HepG2 (cell line): ENCODE data around the gene PDE3B. TPM values are rescaled to one million over a fixed set of nuclear protein-coding genes. Genes with fewer than 3 reads are reported as not detected.

Experiments used
- ATAC-seq: fragments of 200-7000 bp; cut with Tn5 transposase; 3 replicates; pipeline ENCODE4 v1.9.1; 2020; ENCODE audit warnings: mild to moderate bottlenecking, moderate library complexity
- BruUV-seq: library from RNA; stranded (reverse); fragments of 400-500 nt; replicated peaks from 2 replicates; lab custom pipeline; 2021; lab: Mats Ljungman, UMichigan
- CTCF ChIA-PET: fragments of 300-600 bp; formaldehyde crosslinking; extraction: SDS; loops from one replicate; lab custom pipeline; 2021; ENCODE audit warnings: low total read pairs, inconsistent platforms, low intra/inter-chr PET ratio; lab: Yijun Ruan, JAX
- POLR2A ChIA-PET: fragments of 350-600 bp; sonication (Branson Sonifier 250); formaldehyde crosslinking; loops from one replicate; lab custom pipeline; 2020; ENCODE audit warnings: antibody characterized with exemption, inconsistent platforms; lab: Yijun Ruan, JAX
- DNase-seq: peaks from one replicate; pipeline ENCODE4 v3.0.0-alpha.2; 2015; ENCODE audit warnings: low spot score
- FAIRE-seq: peaks from 3 replicates; lab custom pipeline; 2011; peaks lifted over from hg19 to GRCh38; lab: Jason Lieb, UNC
- H2AFZ ChIP-seq: one replicate; pipeline ENCODE4 v1.6.1; 2011; ENCODE audit warnings: low read length, inconsistent platforms
- H3K27ac ChIP-seq: fragments of 300-600 bp; 3 replicates; pipeline ENCODE4 v1.8.0; 2011; ENCODE audit warnings: mixed run types, mild to moderate bottlenecking, mixed read lengths, low read length, inconsistent platforms; ENCODE audit not compliant: insufficient read depth; ENCODE audit errors: extremely low read length
- H3K27me3 ChIP-seq, 2 experiments: fragments of 200-600 bp in 1 of 2; 2 replicates in 1 of 2; 3 replicates in 1 of 2; pipeline versions ENCODE4 v1.6.0 to v1.8.0; 2011; ENCODE audit warnings: low read length in 2 of 2, mild to moderate bottlenecking in 2 of 2, moderate library complexity in 2 of 2, inconsistent platforms in 1 of 2; ENCODE audit not compliant: insufficient read depth in 2 of 2, control insufficient read depth in 1 of 2
- H3K36me3 ChIP-seq, 2 experiments: fragments of 200-600 bp in 1 of 2; replicated peaks in 1 of 2; 2 replicates in 1 of 2; 3 replicates in 1 of 2; pipeline versions ENCODE4 v1.5.1 to v1.8.0; 2011; ENCODE audit warnings: low read length in 2 of 2, inconsistent platforms in 1 of 2; ENCODE audit not compliant: insufficient read depth in 2 of 2, control insufficient read depth in 1 of 2
- H3K4me1 ChIP-seq: 2 replicates; pipeline ENCODE4 v1.5.1; 2012; ENCODE audit warnings: low read length, inconsistent platforms; ENCODE audit not compliant: insufficient read depth
- H3K4me2 ChIP-seq: 2 replicates; pipeline ENCODE4 v1.6.0; 2011; ENCODE audit warnings: low read depth, low read length, inconsistent platforms
- H3K4me3 ChIP-seq, 3 experiments: fragments of 200-600 bp in 1 of 3; sonication (generic), shearing (Covaris generic) in 1 of 3; replicated peaks in 1 of 3; 2 replicates each; pipeline ENCODE4 v1.5.1; 2011 to 2016; ENCODE audit warnings: low read length in 3 of 3, inconsistent platforms in 2 of 3, low read depth in 2 of 3, mild to moderate bottlenecking in 2 of 3, control low read depth in 1 of 3, mixed read lengths in 1 of 3; ENCODE audit not compliant: insufficient read depth in 1 of 3
- H3K79me2 ChIP-seq: one replicate; pipeline ENCODE4 v1.6.1; 2011; ENCODE audit warnings: low read length, inconsistent platforms; ENCODE audit not compliant: insufficient read depth
- H3K9ac ChIP-seq: 2 replicates; pipeline ENCODE4 v1.6.0; 2011; ENCODE audit warnings: mild to moderate bottlenecking, low read depth, low read length, inconsistent platforms; ENCODE audit not compliant: insufficient read depth
- H3K9me3 ChIP-seq: 2 replicates; pipeline ENCODE4 v1.5.1; 2012; ENCODE audit warnings: mild to moderate bottlenecking, low read length
- H4K20me1 ChIP-seq: 2 replicates; pipeline ENCODE4 v1.6.0; 2011; ENCODE audit warnings: inconsistent platforms, mild to moderate bottlenecking, low read length, moderate library complexity; ENCODE audit not compliant: insufficient read depth
- BHLHE40 ChIP-seq: IDR thresholded peaks from 2 replicates; pipeline ENCODE4 v1.6.1; 2011; ENCODE audit warnings: low read length, improper control_type of control experiment
- CHD4 ChIP-seq: fragments of 200-600 bp; sonication (generic); IDR thresholded peaks from 2 replicates; pipeline ENCODE4 v1.7.0; 2017; ENCODE audit warnings: mild to moderate bottlenecking, low read length, borderline replicate concordance
- IKZF5 ChIP-seq: IDR thresholded peaks from 2 replicates; pipeline ENCODE4 v1.6.1; 2018; ENCODE audit warnings: missing genetic modification reagents, mild to moderate bottlenecking, missing compliant biosample characterization
- JUNB ChIP-seq: sonication (generic); formaldehyde crosslinking; IDR thresholded peaks from 2 replicates; pipeline ENCODE4 v1.8.0; 2022; ENCODE audit warnings: missing genetic modification reagents, mild to moderate bottlenecking, borderline replicate concordance
- KLF6 ChIP-seq: IDR thresholded peaks from 2 replicates; pipeline ENCODE4 v1.8.0; 2016; ENCODE audit warnings: missing biosample characterization, missing genetic modification reagents
- NFYB ChIP-seq: sonication (generic); formaldehyde crosslinking; IDR thresholded peaks from 2 replicates; pipeline ENCODE4 v1.4.0; 2020; ENCODE audit warnings: missing genetic modification reagents
- SIN3A ChIP-seq: IDR thresholded peaks from 2 replicates; pipeline ENCODE4 v1.6.1; 2011; ENCODE audit warnings: low read depth, mild to moderate bottlenecking, control low read depth, low read length, borderline replicate concordance
- ZBTB4 ChIP-seq: sonication (generic); formaldehyde crosslinking; IDR thresholded peaks from 2 replicates; pipeline ENCODE4 v1.4.0; 2020; ENCODE audit warnings: missing genetic modification reagents, mild to moderate bottlenecking, borderline replicate concordance
- ZFP1 ChIP-seq: IDR thresholded peaks from 2 replicates; pipeline ENCODE4 v1.6.1; 2016
- ZNF597 ChIP-seq: sonication (generic); formaldehyde crosslinking; IDR thresholded peaks from 2 replicates; pipeline ENCODE4 v1.5.0; 2020; ENCODE audit warnings: missing genetic modification reagents
- ZNF879 ChIP-seq: sonication (generic); formaldehyde crosslinking; IDR thresholded peaks from 2 replicates; pipeline ENCODE4 v1.8.1; 2023; ENCODE audit warnings: missing genetic modification reagents
- WGBS: methylation state at CpG from one replicate; pipeline ENCODE4 v1.1.6; 2017; ENCODE audit warnings: low lambda C conversion rate; 5-methylcytosine and 5-hydroxymethylcytosine counted together
- in situ Hi-C: cut with HindIII; loops from 2 replicates; pipeline ENCODE4 v1.10.0; 2017; ENCODE audit warnings: low pct_unique_long_range_greater_than_20kb; ENCODE audit not compliant: extremely low pct_ligation_motif_present
- intact Hi-C: fragments of 100-400 bp; cut with micrococcal nuclease; formaldehyde crosslinking; loops from one replicate; pipeline ENCODE4 v1.10.0; 2022; ENCODE audit not compliant: unreplicated experiment
- polyA plus RNA-seq, 8 experiments: library from polyadenylated mRNA; depleted of rRNA in 3 of 8; stranded (reverse) in 7 of 8; unstranded in 1 of 8; fragments of >200 nt; fragmentation: Illumina TruSeq in 4 of 8; extraction: Trizol in 4 of 8; gene quantifications; 2 replicates each; pipeline versions ENCODE4 v1.2.1 to v1.2.3, GENCODE V29; 2011 to 2016; ENCODE audit warnings: low read depth in 4 of 8, missing spikeins in 1 of 8, mixed read lengths in 1 of 8; ENCODE audit not compliant: insufficient read depth in 1 of 8
- total RNA-seq, 5 experiments: library from RNA; depleted of rRNA; stranded (reverse); fragments of >200 nt; fragmentation: Illumina TruSeq; extraction: Trizol; gene quantifications; 2 replicates each; pipeline ENCODE4 v1.2.3, GENCODE V29; 2016; ENCODE audit warnings: low read depth in 1 of 5
- TF ChIP-seq, protein P1 (sequence below): sonication (generic); formaldehyde crosslinking; IDR thresholded peaks from 2 replicates; pipeline ENCODE4 v1.5.0; 2020; ENCODE audit warnings: mild to moderate bottlenecking, missing genetic modification reagents, moderate library complexity
- TF ChIP-seq, protein P2 (sequence below): sonication (generic); formaldehyde crosslinking; conservative IDR thresholded peaks from 2 replicates; pipeline ENCODE4 v1.5.0; 2020; ENCODE audit warnings: missing genetic modification reagents

Gene PDE3B
- total and polyA plus RNA-seq, 2 of the 13 experiments (the other 11 are each of a cell fraction or from before 2014, with no cell fraction given), result 14.1 to 26.5 TPM

- TF ChIP-seq, protein P1, sequence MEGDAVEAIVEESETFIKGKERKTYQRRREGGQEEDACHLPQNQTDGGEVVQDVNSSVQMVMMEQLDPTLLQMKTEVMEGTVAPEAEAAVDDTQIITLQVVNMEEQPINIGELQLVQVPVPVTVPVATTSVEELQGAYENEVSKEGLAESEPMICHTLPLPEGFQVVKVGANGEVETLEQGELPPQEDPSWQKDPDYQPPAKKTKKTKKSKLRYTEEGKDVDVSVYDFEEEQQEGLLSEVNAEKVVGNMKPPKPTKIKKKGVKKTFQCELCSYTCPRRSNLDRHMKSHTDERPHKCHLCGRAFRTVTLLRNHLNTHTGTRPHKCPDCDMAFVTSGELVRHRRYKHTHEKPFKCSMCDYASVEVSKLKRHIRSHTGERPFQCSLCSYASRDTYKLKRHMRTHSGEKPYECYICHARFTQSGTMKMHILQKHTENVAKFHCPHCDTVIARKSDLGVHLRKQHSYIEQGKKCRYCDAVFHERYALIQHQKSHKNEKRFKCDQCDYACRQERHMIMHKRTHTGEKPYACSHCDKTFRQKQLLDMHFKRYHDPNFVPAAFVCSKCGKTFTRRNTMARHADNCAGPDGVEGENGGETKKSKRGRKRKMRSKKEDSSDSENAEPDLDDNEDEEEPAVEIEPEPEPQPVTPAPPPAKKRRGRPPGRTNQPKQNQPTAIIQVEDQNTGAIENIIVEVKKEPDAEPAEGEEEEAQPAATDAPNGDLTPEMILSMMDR (CRISPR knock-in tag), result peak; percentile 49
- TF ChIP-seq ZNF879 (no peak), IKZF5 (CRISPR knock-in tag) (no peak)
These were observed 261.1 kb downstream of the PDE3B start (continued) for GRCh38 chr11:14904745-14905103.

- POLR2A ChIA-PET, result no interaction called here
- CTCF ChIA-PET, result no interaction called here
- ATAC-seq, result no peak
- no TSS peak for BruUV-seq
- Histone ChIP-seq H3K9ac (no peak overlapping the region), H4K20me1 (no peaks in the 10 kb centered on the region), H3K36me3 (no peaks in the 10 kb centered on the region), H3K27ac (no peak overlapping the region), H3K9me3 (no peaks in the 10 kb centered on the region), H3K4me1 (peaks cover 23% of the 10 kb centered on the region), H2AFZ (no peak overlapping the region), H3K79me2 (no peaks in the 10 kb centered on the region), H3K27me3 (no peaks in the 10 kb centered on the region), H3K4me3 (no peak overlapping the region), H3K4me2 (no peak overlapping the region)
- no peak for DNase-seq
- 89% methylated on average over 43 of the region's 58 CpGs for WGBS
- in situ Hi-C loops, result loop anchor here (5.0 kb wide), 2 partner anchors 118 to 368 kb away; no protein-coding TSS in a partner anchor
- intact Hi-C loops, result no loop called here
- no peak for FAIRE-seq
- TF ChIP-seq JUNB (CRISPR knock-in tag) (no peak), KLF6 (CRISPR knock-in tag) (no peak), CHD4 (no peak), SIN3A (no peak), NFYB (CRISPR knock-in tag) (no peak), ZBTB4 (CRISPR knock-in tag) (no peak), BHLHE40 (no peak), ZNF597 (CRISPR knock-in tag) (no peak), ZFP1 (CRISPR knock-in tag) (no peak)
- TF ChIP-seq, protein P2, sequence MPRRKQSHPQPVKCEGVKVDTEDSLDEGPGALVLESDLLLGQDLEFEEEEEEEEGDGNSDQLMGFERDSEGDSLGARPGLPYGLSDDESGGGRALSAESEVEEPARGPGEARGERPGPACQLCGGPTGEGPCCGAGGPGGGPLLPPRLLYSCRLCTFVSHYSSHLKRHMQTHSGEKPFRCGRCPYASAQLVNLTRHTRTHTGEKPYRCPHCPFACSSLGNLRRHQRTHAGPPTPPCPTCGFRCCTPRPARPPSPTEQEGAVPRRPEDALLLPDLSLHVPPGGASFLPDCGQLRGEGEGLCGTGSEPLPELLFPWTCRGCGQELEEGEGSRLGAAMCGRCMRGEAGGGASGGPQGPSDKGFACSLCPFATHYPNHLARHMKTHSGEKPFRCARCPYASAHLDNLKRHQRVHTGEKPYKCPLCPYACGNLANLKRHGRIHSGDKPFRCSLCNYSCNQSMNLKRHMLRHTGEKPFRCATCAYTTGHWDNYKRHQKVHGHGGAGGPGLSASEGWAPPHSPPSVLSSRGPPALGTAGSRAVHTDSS (CRISPR knock-in tag), result no peak
These were observed 261.8 kb downstream of the PDE3B start for GRCh38 chr11:14905104-14906033.
